VCaP (cell line): ENCODE measurements around the gene BIRC2.
A peak's percentile ranks its signal among the peaks of the same experiment; 100 is the strongest.
"Not testable (repeated sequence)": the region's sequence is repeated elsewhere in the genome, so short reads cannot be mapped to it uniquely, and the experiment has no call there.

Experiments
- H3K27ac ChIP-seq: fragments of 450-650 bp; 2 replicates; pipeline ENCODE4 v1.5.1; 2017
- CTCF ChIP-seq: fragments of 450-650 bp; conservative IDR thresholded peaks from 2 replicates; pipeline ENCODE4 v1.5.1; 2017; ENCODE audit warnings: mild to moderate bottlenecking, moderate library complexity

Gene BIRC2

DNA sequence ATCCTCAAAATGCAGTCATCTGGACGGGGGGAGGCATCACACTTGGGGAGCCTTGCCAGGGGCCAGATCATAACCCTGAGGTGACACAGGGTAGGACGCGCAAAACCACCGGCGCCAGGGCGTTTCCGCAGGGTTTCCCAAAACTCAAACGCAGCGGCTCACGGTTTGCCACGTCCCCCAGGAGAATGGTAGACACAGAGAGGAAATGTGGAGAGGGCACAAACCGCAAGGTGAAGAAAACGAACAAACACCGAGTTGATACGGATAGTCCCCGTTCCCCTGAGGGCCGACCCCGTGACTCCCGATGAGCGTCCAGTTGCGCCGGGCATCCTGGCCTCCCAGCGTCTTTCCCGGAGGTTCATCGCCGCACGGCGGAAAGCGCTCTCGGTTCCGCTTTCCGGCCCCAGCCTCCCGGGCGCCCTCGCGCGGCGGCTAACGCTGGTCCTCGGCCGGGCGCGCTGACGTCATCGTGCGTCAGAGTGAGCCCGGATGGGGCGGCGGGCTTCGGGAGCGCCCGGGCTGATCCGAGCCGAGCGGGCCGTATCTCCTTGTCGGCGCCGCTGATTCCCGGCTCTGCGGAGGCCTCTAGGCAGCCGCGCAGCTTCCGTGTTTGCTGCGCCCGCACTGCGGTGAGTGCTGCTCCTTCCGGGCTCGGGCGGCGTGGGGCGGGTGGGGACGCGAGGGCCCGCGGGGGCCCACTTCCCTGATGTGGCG is at the start of gene BIRC2:
TSS of gene BIRC2 (plus strand) at position 467 of the 714 bp plus-strand sequence. CDS start 2,641 bp downstream, outside the sequence.
- H3K27ac ChIP-seq, result peak within 1 kb of the TSS; percentile 95
- peak; percentile 93 for TF ChIP-seq CTCF

- not testable (repeated sequence) for H3K27ac ChIP-seq
These were observed 46.2 kb upstream of the BIRC2 start for GRCh38 chr11:102300837-102301236.

DNA sequence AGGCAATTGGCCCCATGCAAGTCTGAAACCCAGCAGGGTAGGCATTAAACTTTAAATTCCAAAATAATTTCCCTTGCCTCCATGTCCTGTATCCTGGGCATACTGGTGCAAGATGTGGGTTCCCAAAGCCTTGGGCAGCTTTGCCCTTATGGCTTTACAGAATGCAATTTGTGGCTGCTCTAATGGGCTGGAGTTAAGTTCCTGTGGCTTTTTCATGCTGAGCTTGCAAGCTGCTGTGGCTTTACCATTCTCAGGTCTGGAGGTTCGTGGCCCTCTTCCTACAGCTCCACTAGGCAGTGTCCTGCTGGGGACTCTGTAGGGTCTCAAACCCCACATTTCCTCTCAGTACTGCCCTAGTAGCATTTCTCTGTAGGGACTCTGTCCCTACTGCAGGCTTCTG is 44.8 kb upstream of the BIRC2 start:
- TF ChIP-seq CTCF, result no peak
- no peak overlapping the region for H3K27ac ChIP-seq

GRCh38 chr11:102304686-102305085 is 42.3 kb upstream of the BIRC2 start:
- no peak overlapping the region for H3K27ac ChIP-seq
- TF ChIP-seq CTCF, result no peak

- peak overlapping the region; percentile 62 for H3K27ac ChIP-seq
- no peak for TF ChIP-seq CTCF
These were observed 41.5 kb upstream of the BIRC2 start for GRCh38 chr11:102305352-102306047.

- TF ChIP-seq CTCF, result peak; percentile 21; the same call in 1 of the 2 replicates
- H3K27ac ChIP-seq, result peak overlapping the region; percentile 62
These were observed 40.9 kb upstream of the BIRC2 start for GRCh38 chr11:102306048-102306597.

GRCh38 chr11:102306817-102307726 is 39.9 kb upstream of the BIRC2 start:
- no peak for TF ChIP-seq CTCF
- H3K27ac ChIP-seq, result peak overlapping the region; percentile 62
